Stimulated activated CD4-positive, alpha-beta T cell treated with anti-CD3 and anti-CD28 coated beads, Interleukin-2, amount 100 ng/mL, for 4 hours (primary cell): ENCODE results near the gene ABCB1.

ENCODE experiments used
- DNase-seq: peaks from one replicate; pipeline ENCODE4 v3.0.0-alpha.2; 2020; ENCODE audit warnings: low read depth

The ABCB1 gene

GRCh38 chr7:87512906-87513305 lies 87.8 kb downstream of the ABCB1 start:
- DNase-seq: no peak

- no peak for DNase-seq
Measured at GRCh38 chr7:87511510-87511909, 89.2 kb downstream of the ABCB1 start.

- no peak for DNase-seq
Measured at GRCh38 chr7:87510411-87510875, 90.2 kb downstream of the ABCB1 start.

- no peak for DNase-seq
Measured at GRCh38 chr7:87507446-87507845, 93.2 kb downstream of the ABCB1 start.

GRCh38 chr7:87506246-87507180 lies 94.2 kb downstream of the ABCB1 start:
- DNase-seq: no peak

- DNase-seq: no peak
Measured at GRCh38 chr7:87505557-87506245, 95.0 kb downstream of the ABCB1 start.

GRCh38 chr7:87505122-87505521 lies 95.6 kb downstream of the ABCB1 start:
- no peak for DNase-seq

GRCh38 chr7:87499494-87499893 lies 101.2 kb downstream of the ABCB1 start:
- no peak for DNase-seq

GRCh38 chr7:87498893-87499292 lies 101.8 kb downstream of the ABCB1 start:
- DNase-seq: no peak

GRCh38 chr7:87497482-87497881 lies 103.2 kb downstream of the ABCB1 start:
- no peak for DNase-seq

- no peak for DNase-seq
Measured at GRCh38 chr7:87495366-87495765, 105.3 kb downstream of the ABCB1 start.

- DNase-seq: no peak
Measured at GRCh38 chr7:87494454-87494853, 106.2 kb downstream of the ABCB1 start.

GRCh38 chr7:87483131-87483530 lies 117.6 kb downstream of the ABCB1 start:
- DNase-seq: no peak

- no peak for DNase-seq
Measured at GRCh38 chr7:87482115-87482514, 118.6 kb downstream of the ABCB1 start.

- no peak for DNase-seq
Measured at GRCh38 chr7:87480386-87480785, 120.3 kb downstream of the ABCB1 start.

GRCh38 chr7:87479951-87480350 lies 120.7 kb downstream of the ABCB1 start:
- no peak for DNase-seq

GRCh38 chr7:87476179-87476557 lies 124.5 kb downstream of the ABCB1 start:
- DNase-seq: no peak

GRCh38 chr7:87475359-87476178 lies 125.1 kb downstream of the ABCB1 start, which contains the start of gene ABCB4:
Gene ABCB4 (minus strand): TSS chr7:87475680. CDS start chr7:87475465, 215 bp downstream.
- DNase-seq: no peak

- DNase-seq: no peak
Measured at GRCh38 chr7:87474533-87475358, 125.9 kb downstream of the ABCB1 start.

- no peak for DNase-seq
Measured at GRCh38 chr7:87473986-87474385, 126.7 kb downstream of the ABCB1 start.

- DNase-seq: no peak
Measured at GRCh38 chr7:87473192-87473591, 127.5 kb downstream of the ABCB1 start.
